Measurements from ENCODE around the gene ADRA2A. TPM values are rescaled to one million over a fixed set of nuclear protein-coding genes. Genes with fewer than 3 reads are reported as not detected.

Gene ADRA2A
- polyA plus RNA-seq, 6 donors from 2014 or later = not detected

GRCh38 chr10:111086574-111086973 lies 9.7 kb downstream of the ADRA2A start:
- Mint-ChIP-seq H3K4me3 (no peak overlapping the region), H3K27me3 (peaks cover 10 to 52% (median 49%) of the 10 kb centered on the region in 3 donors), H3K4me1 (no peaks in the 10 kb centered on the region), H3K27ac (peak overlapping the region in 1 of 6 donors; percentile 6), H3K36me3 (no peaks in the 10 kb centered on the region), H3K9me3 (peaks cover 3 to 20% (median 8%) of the 10 kb centered on the region in 7 donors)
- DNase-seq (no peak), ATAC-seq (ENCODE audit: low read depth in 2 of 2) (no peak)

GRCh38 chr10:111087331-111087756 lies 10.5 kb downstream of the ADRA2A start:
- H3K9me3 Mint-ChIP-seq = peaks cover 3 to 20% (median 8%) of the 10 kb centered on the region in 7 donors
- DNase-seq (no peak), ATAC-seq (ENCODE audit: low read depth in 2 of 2) (no peak)
- no peaks in the 10 kb centered on the region for H3K4me1 Mint-ChIP-seq
- H3K36me3 Mint-ChIP-seq = no peaks in the 10 kb centered on the region
- H3K27me3 Mint-ChIP-seq = peaks cover 15 to 52% (median 49%) of the 10 kb centered on the region in 3 donors
- H3K27ac Mint-ChIP-seq = no peak overlapping the region
- no peak overlapping the region for H3K4me3 Mint-ChIP-seq

- Mint-ChIP-seq H3K36me3 (no peaks in the 10 kb centered on the region), H3K27ac (no peak overlapping the region), H3K27me3 (peaks cover 17 to 52% (median 50%) of the 10 kb centered on the region in 3 donors), H3K4me1 (no peaks in the 10 kb centered on the region), H3K4me3 (no peak overlapping the region), H3K9me3 (peaks cover 3 to 20% (median 8%) of the 10 kb centered on the region in 7 donors)
- DNase-seq (no peak), ATAC-seq (ENCODE audit: low read depth in 2 of 2) (no peak)
These were observed 11.2 kb downstream of the ADRA2A start for GRCh38 chr10:111087968-111088505.

- Mint-ChIP-seq H3K27me3 (peaks cover 18 to 57% (median 52%) of the 10 kb centered on the region in 3 donors), H3K9me3 (peaks cover 3 to 20% (median 8%) of the 10 kb centered on the region in 7 donors), H3K27ac (no peak overlapping the region), H3K4me1 (no peaks in the 10 kb centered on the region), H3K4me3 (no peak overlapping the region), H3K36me3 (no peaks in the 10 kb centered on the region)
- no peak for ATAC-seq (ENCODE audit: low read depth in 2 of 2)
- DNase-seq = no peak
These were observed 12.5 kb downstream of the ADRA2A start for GRCh38 chr10:111089293-111089692.

GRCh38 chr10:111091833-111092232 lies 15.0 kb downstream of the ADRA2A start:
- H3K27ac Mint-ChIP-seq = no peak overlapping the region
- no peak for ATAC-seq (ENCODE audit: low read depth in 2 of 2)
- H3K4me3 Mint-ChIP-seq = no peak overlapping the region
- peaks cover 0 to 3% (median 0%) of the 10 kb centered on the region in 7 donors for H3K9me3 Mint-ChIP-seq
- peaks cover 13 to 55% (median 49%) of the 10 kb centered on the region in 3 donors for H3K27me3 Mint-ChIP-seq
- H3K4me1 Mint-ChIP-seq = no peaks in the 10 kb centered on the region
- DNase-seq = no peak
- no peaks in the 10 kb centered on the region for H3K36me3 Mint-ChIP-seq

- ATAC-seq (ENCODE audit: low read depth in 2 of 2) = no peak
- no peaks in the 10 kb centered on the region for H3K36me3 Mint-ChIP-seq
- no peaks in the 10 kb centered on the region for H3K9me3 Mint-ChIP-seq
- no peak overlapping the region for H3K4me3 Mint-ChIP-seq
- no peak for DNase-seq
- H3K4me1 Mint-ChIP-seq = no peaks in the 10 kb centered on the region
- peaks cover 13 to 56% (median 55%) of the 10 kb centered on the region in 3 donors for H3K27me3 Mint-ChIP-seq
- no peak overlapping the region for H3K27ac Mint-ChIP-seq
These were observed 17.0 kb downstream of the ADRA2A start for GRCh38 chr10:111093741-111094380.

GRCh38 chr10:111098679-111099437 lies 22.0 kb downstream of the ADRA2A start:
- peaks cover 5 to 55% (median 27%) of the 10 kb centered on the region in 3 donors for H3K27me3 Mint-ChIP-seq
- H3K9me3 Mint-ChIP-seq = no peaks in the 10 kb centered on the region
- no peak for DNase-seq
- no peaks in the 10 kb centered on the region for H3K4me1 Mint-ChIP-seq
- H3K27ac Mint-ChIP-seq = no peak overlapping the region
- ATAC-seq (ENCODE audit: low read depth in 2 of 2) = no peak
- no peak overlapping the region for H3K4me3 Mint-ChIP-seq
- H3K36me3 Mint-ChIP-seq = no peaks in the 10 kb centered on the region

GRCh38 chr10:111100198-111100597 lies 23.4 kb downstream of the ADRA2A start:
- Mint-ChIP-seq H3K36me3 (no peaks in the 10 kb centered on the region), H3K4me3 (no peak overlapping the region), H3K9me3 (peaks cover 0 to 2% (median 0%) of the 10 kb centered on the region in 7 donors), H3K27me3 (peaks cover 5 to 50% (median 17%) of the 10 kb centered on the region in 3 donors), H3K4me1 (no peaks in the 10 kb centered on the region), H3K27ac (no peak overlapping the region)
- no peak for DNase-seq
- ATAC-seq (ENCODE audit: low read depth in 2 of 2) = no peak

GRCh38 chr10:111101796-111102195 lies 25.0 kb downstream of the ADRA2A start:
- H3K4me3 Mint-ChIP-seq = no peak overlapping the region
- DNase-seq = no peak
- no peaks in the 10 kb centered on the region for H3K36me3 Mint-ChIP-seq
- peaks cover 10 to 60% (median 33%) of the 10 kb centered on the region in 3 donors for H3K27me3 Mint-ChIP-seq
- H3K27ac Mint-ChIP-seq = no peak overlapping the region
- no peaks in the 10 kb centered on the region for H3K4me1 Mint-ChIP-seq
- peaks cover 0 to 4% (median 0%) of the 10 kb centered on the region in 7 donors for H3K9me3 Mint-ChIP-seq
- ATAC-seq (ENCODE audit: low read depth in 2 of 2) = no peak

GRCh38 chr10:111102359-111102837 lies 25.6 kb downstream of the ADRA2A start:
- Mint-ChIP-seq H3K4me3 (no peak overlapping the region), H3K4me1 (no peaks in the 10 kb centered on the region), H3K36me3 (no peaks in the 10 kb centered on the region), H3K9me3 (peaks cover 0 to 4% (median 0%) of the 10 kb centered on the region in 7 donors), H3K27ac (no peak overlapping the region), H3K27me3 (peaks cover 10 to 55% (median 36%) of the 10 kb centered on the region in 3 donors)
- no peak for DNase-seq
- ATAC-seq (ENCODE audit: low read depth in 2 of 2) = no peak

GRCh38 chr10:111103196-111103840 lies 26.5 kb downstream of the ADRA2A start:
- H3K9me3 Mint-ChIP-seq = peaks cover 0 to 4% (median 0%) of the 10 kb centered on the region in 7 donors
- no peak for ATAC-seq (ENCODE audit: low read depth in 2 of 2)
- peaks cover 10 to 52% (median 36%) of the 10 kb centered on the region in 3 donors for H3K27me3 Mint-ChIP-seq
- DNase-seq = no peak
- no peaks in the 10 kb centered on the region for H3K4me1 Mint-ChIP-seq
- H3K4me3 Mint-ChIP-seq = no peak overlapping the region
- H3K27ac Mint-ChIP-seq = no peak overlapping the region
- no peaks in the 10 kb centered on the region for H3K36me3 Mint-ChIP-seq

- H3K4me1 Mint-ChIP-seq = no peaks in the 10 kb centered on the region
- no peaks in the 10 kb centered on the region for H3K36me3 Mint-ChIP-seq
- no peak overlapping the region for H3K4me3 Mint-ChIP-seq
- ATAC-seq (ENCODE audit: low read depth in 2 of 2) (no peak), DNase-seq (no peak)
- H3K9me3 Mint-ChIP-seq = peaks cover 0 to 4% (median 0%) of the 10 kb centered on the region in 7 donors
- H3K27me3 Mint-ChIP-seq = peaks cover 10 to 42% (median 36%) of the 10 kb centered on the region in 3 donors
- peak overlapping the region in 1 of 6 donors; percentile 68 for H3K27ac Mint-ChIP-seq
These were observed 28.0 kb downstream of the ADRA2A start for GRCh38 chr10:111104811-111105210.

- ATAC-seq (ENCODE audit: low read depth in 2 of 2) (no peak), DNase-seq (no peak)
- Mint-ChIP-seq H3K9me3 (peaks cover 0 to 4% (median 0%) of the 10 kb centered on the region in 7 donors), H3K27ac (peak overlapping the region in 1 of 6 donors; percentile 51), H3K4me3 (no peak overlapping the region), H3K36me3 (no peaks in the 10 kb centered on the region), H3K27me3 (peaks cover 9 to 32% (median 28%) of the 10 kb centered on the region in 3 donors), H3K4me1 (no peaks in the 10 kb centered on the region)
These were observed 29.3 kb downstream of the ADRA2A start for GRCh38 chr10:111106081-111106480.
